RWPE1 (cell line): Measurements from ENCODE around the gene DUS1L.

Experiments used
- CTCF ChIA-PET: fragments of 350-600 bp; sonication (Branson Sonifier 250); formaldehyde crosslinking; extraction: SDS; loops from one replicate; lab custom pipeline; 2021; lab: Yijun Ruan, JAX
- POLR2A ChIA-PET: fragments of 400-600 bp; formaldehyde crosslinking; extraction: SDS; loops from one replicate; lab custom pipeline; 2020; ENCODE audit warnings: antibody characterized with exemption; ENCODE audit not compliant: low non-redundant PET; lab: Yijun Ruan, JAX
- DNase-seq: peaks from one replicate; pipeline ENCODE4 v3.0.0; 2012; ENCODE audit warnings: low spot score
- H3K27ac ChIP-seq: fragments of 450-650 bp; 2 replicates; pipeline ENCODE4 v1.5.1; 2017
- TF ChIP-seq, protein P1 (sequence below): fragments of 450-650 bp; conservative IDR thresholded peaks from 2 replicates; pipeline ENCODE4 v1.5.1; 2017; ENCODE audit warnings: low read depth, mild to moderate bottlenecking

Gene DUS1L

DNA sequence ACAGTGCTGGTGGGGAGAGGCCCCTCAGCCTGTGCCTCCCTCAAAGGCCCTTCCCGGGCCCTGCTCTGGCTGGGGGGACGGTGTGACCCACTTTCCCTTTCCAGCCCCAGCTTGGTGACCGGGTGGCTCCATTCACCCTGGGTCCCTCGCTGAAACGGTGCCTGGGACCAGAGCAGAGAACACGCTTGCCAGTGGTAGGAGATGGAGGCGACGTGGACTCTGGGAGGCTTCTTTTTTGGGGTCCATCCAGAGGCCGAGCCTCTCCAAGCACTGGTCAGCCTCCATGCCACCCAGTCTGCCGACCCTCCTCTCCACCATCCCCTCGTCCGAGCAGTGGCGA is 50.7 kb downstream of the DUS1L start:
- CTCF ChIA-PET, result interaction anchor here (0.6 to 4.1 kb wide), 6 partner anchors 18 to 868 kb away, joined by 3 to 35 read pairs (median 4); partner anchors contain the start of gene NOTUM
- POLR2A ChIA-PET, result no interaction called here
- TF ChIP-seq, protein P1, sequence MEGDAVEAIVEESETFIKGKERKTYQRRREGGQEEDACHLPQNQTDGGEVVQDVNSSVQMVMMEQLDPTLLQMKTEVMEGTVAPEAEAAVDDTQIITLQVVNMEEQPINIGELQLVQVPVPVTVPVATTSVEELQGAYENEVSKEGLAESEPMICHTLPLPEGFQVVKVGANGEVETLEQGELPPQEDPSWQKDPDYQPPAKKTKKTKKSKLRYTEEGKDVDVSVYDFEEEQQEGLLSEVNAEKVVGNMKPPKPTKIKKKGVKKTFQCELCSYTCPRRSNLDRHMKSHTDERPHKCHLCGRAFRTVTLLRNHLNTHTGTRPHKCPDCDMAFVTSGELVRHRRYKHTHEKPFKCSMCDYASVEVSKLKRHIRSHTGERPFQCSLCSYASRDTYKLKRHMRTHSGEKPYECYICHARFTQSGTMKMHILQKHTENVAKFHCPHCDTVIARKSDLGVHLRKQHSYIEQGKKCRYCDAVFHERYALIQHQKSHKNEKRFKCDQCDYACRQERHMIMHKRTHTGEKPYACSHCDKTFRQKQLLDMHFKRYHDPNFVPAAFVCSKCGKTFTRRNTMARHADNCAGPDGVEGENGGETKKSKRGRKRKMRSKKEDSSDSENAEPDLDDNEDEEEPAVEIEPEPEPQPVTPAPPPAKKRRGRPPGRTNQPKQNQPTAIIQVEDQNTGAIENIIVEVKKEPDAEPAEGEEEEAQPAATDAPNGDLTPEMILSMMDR, result no peak

DNA sequence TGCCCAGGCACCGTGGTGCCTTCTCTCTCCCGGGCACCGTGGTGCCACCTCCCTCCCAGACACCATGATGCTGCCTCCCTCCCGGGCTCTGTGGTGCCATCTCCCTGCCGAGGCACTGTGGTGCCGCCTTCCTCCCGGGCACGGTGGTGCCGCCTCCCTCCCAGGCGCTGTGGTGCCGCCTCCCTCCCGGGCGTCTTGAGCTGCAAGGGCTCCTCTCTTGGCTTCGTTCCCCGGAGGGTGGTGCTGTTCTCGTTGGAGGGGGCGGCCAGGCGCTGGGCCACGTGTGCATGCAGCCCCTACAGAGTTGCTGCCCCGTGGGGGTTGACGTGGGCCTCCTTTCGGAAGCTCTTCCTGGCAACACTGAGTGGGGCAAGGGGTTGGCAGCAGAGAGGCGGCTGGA is 51.2 kb downstream of the DUS1L start:
- CTCF ChIA-PET, result interaction anchor here (0.6 to 1.2 kb wide), 5 partner anchors 17 to 869 kb away, joined by 3 to 12 read pairs (median 3); partner anchors contain the start of gene NOTUM
- no peak for DNase-seq
- H3K27ac ChIP-seq, result peak overlapping the region; percentile 60

More for the DNA sequence above, 50.7 kb downstream of the DUS1L start:
- DNase-seq, result no peak
- peak overlapping the region; percentile 60 for H3K27ac ChIP-seq

DNA sequence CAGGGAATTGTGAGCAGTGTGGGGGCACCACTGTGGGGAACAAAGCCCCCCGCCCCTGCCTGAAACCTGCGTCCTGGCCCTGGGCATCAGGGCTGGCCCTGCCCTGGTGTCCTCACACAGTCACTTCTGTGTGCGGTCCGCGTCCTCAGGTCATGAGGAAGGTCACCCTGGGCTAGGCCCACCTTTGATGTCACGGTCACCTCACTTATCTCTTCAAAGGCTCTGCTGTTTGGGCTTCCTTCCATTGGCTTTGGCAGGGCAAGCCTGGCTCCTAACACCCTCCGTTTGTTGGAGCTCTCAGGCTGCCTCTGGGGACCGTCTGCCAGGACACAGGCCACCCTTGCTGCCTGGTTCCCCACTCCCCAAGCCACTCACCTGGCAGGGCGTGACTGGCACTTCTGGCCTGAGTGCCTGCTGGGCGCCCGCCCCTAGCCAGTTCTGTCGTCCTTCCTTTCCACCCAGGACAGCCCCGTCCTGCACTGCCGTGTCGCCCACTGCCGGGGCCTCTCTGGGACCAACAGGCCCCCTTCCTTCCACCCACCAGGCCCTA is 51.8 kb downstream of the DUS1L start:
- peak overlapping the region; percentile 60 for H3K27ac ChIP-seq
- CTCF ChIA-PET, result interaction anchor here (0.8 to 4.0 kb wide), 3 partner anchors 10 to 54 kb away, joined by 5 to 20 read pairs (median 12); partner anchors contain the start of gene NOTUM
- TF ChIP-seq, protein P1, result no peak
- DNase-seq, result no peak
- POLR2A ChIA-PET, result no interaction called here

More for the DNA sequence above, 51.2 kb downstream of the DUS1L start:
- POLR2A ChIA-PET, result no interaction called here
- TF ChIP-seq, protein P1, result peak; percentile 33

DNA sequence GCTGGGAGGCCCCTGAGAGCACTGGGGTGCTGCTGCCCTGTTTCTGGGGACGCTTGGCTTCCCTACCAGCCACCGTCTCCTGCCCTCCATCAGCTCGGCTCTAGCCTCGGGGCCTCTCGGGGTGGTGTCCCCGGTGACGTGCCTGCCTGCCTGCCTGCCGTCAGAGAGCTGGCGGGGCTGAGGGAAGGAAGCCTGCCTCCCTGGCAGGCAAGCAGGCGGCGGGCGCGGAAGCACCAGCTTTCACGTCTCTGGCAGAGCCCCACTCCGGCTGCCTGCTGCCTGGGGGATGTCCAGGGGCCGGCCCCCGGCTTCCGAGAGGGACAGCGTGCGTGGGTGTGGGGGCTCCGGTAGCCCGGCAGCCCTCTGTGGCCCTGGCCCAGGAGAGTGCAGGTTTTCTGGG is 52.3 kb downstream of the DUS1L start:
- TF ChIP-seq, protein P1, result no peak
- no peak for DNase-seq
- CTCF ChIA-PET, result interaction anchor here (0.6 to 4.0 kb wide), 3 partner anchors 9 to 53 kb away, joined by 3 to 20 read pairs (median 5); no protein-coding TSS in a partner anchor
- H3K27ac ChIP-seq, result peak overlapping the region; percentile 60
- POLR2A ChIA-PET, result no interaction called here

DNA sequence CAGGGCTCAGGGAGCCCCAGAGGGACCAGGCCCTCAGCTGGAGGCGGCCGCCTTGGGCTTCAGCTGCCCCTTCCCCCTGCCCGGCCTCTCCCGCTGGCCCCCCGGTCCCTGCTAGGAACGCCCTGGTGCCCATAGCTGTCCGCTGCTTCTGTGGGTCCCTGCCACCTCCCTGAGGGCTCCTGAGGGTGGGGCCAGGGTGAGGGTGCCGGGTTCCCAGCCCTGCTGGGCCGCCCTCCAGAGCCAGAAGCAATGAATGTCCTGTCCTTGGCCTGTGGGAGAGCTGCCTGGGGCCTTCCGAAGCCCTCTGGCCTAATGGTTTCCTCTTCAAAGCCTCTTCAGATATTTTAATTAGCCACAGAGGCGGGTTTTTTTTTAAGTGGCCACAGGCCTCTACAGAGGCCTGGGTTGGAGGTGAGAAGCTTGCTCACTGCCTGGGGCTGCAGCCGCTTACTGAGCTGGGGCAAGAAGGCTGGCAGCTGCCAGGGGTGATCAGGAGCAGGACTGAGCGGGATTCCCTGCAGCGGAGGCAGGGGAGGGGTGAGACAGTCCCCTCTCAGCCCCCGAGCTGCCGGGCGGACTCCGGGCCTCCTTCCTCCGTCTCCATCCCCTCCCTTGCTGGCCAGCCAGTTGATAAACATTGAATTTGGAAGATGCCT is 52.8 kb downstream of the DUS1L start:
- TF ChIP-seq, protein P1, result no peak
- H3K27ac ChIP-seq, result peak overlapping the region; percentile 60
- ChIA-PET POLR2A (no interaction called here), CTCF (interaction anchor here (0.6 to 4.0 kb wide), 2 partner anchors 51 to 53 kb away, joined by 3 to 20 read pairs; no protein-coding TSS in a partner anchor)
- DNase-seq, result no peak

DNA sequence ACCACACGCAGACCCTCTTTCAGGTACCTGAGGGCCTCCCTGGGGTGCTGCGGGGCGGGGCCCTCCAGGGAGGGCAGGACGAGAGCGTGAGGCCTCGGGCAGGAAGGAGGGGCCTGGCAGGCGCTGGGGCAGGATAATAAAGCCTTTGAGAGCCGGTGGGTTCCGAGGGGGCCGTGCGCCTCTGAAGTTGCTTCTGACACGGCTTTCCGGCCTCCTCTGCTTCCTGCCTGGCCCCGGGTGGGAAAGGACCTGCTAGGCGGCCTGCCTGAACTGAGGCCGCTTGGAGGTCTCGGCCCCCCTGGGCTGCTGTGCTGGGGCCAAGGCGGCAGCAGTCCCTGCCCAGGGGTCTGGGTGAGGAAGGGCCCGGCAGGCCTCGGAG is 53.4 kb downstream of the DUS1L start:
- TF ChIP-seq, protein P1, result no peak
- ChIA-PET POLR2A (no interaction called here), CTCF (interaction anchor here (4.0 kb wide), 1 partner anchor 52 kb away, joined by 20 read pairs; no protein-coding TSS in a partner anchor)
- no peak for DNase-seq
- peak overlapping the region; percentile 60 for H3K27ac ChIP-seq
